Measurements from ENCODE around the gene ZNF407. TPM values are rescaled to one million over a fixed set of nuclear protein-coding genes. Genes with fewer than 3 reads are reported as not detected.
A peak's percentile ranks its signal among the peaks of the same experiment; 100 is the strongest.

The ZNF407 gene
- total RNA-seq, 1 donor from 2014 or later, result 14.3 TPM

- DNase-seq (ENCODE audit: extremely low read depth, low read depth, low spot score), result no peak
Observed at GRCh38 chr18:75035928-75036327, 438.3 kb downstream of the ZNF407 start.

DNA sequence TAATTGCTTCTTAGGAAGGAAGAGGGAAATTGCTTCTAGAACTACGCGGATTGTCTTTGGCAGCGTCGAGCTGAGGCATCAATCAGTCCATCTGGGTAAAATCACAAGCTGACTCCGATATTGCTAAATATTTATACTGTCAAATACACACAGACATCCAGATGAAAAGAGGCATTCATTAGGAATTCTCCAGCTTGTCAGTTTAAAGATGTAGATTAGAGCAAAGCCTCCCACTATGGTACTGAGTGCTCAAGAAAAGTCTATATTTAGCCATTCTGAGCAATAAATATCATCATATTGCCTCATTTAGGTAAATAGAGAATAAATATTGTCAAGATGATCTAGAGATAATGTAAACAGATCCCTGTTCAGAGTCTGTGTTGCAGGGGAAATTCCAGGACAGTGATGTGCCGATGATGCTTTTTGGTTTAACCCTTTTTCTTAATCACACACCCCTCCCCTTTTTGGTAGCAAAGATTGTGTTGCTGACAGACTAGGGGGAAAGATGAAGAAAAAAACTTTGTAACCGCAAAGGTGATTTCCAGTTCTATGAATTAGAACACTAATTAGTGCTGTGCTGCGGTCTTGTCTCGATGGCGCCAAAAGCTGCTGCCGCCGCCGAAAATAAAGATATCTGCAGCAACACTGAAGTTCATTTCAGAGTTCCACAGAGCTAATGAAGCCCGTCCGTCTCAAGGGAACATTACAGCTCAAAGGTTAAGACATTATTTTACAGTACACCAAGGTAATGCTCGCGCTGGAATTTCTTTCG lies 439.4 kb downstream of the ZNF407 start:
- DNase-seq (ENCODE audit: extremely low read depth, low read depth, low spot score), result no peak

DNA sequence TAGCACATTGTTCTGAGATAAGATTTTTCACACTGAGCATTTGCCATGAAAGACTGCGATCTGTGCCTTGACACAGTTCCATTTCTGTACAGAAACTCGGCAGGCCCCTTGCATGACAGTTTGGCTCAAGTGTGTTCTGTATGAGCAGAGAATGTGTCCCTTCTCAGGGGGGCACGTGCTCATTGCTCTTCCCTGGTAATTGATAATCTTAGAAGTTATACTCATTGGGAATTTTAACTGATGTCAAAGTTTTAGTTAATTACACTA lies 440.0 kb downstream of the ZNF407 start:
- no peak for DNase-seq (ENCODE audit: extremely low read depth, low read depth, low spot score)

- DNase-seq (ENCODE audit: extremely low read depth, low read depth, low spot score), result peak; percentile 20
Observed at GRCh38 chr18:75041586-75041985, 443.9 kb downstream of the ZNF407 start.

DNA sequence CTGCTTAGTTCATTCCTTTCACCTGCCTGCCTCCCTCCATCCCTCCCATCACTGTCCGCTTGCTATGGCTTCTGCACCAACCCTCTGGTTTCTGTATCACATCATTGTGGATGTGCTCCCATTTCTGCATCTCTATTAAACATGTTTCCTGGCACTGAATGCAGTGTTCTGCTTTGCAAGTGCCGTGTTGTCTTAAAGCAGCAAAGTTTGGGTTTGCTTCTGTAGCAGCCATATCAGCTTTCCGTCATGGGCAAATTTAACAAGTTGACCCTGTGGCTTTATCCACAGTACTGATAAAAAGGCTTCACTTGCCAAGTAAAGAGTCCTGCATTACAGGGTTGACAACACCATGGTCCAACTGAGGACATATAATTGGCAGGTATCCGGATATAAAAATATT lies 445.8 kb downstream of the ZNF407 start:
- DNase-seq (ENCODE audit: extremely low read depth, low read depth, low spot score), result no peak

DNA sequence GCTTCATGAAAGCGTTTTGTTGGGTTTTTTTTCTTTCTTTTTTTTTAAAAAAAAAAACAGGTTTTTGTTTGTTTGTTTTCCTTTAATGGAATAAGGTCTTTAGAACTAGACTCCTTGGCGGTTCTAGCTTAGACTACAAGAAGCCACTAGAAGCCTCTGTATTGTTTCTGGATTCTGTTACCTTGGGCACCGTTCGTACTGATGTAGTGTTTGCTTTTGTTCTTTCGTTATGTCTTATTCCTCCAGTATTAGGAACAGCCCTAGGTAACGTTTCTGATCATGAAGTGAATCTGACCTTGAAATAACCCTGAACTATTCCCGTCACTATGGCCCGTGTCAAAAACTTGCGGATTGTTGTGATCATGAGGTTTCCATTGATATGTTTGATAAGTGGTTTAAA lies 446.6 kb downstream of the ZNF407 start:
- no peak for DNase-seq (ENCODE audit: extremely low read depth, low read depth, low spot score)

GRCh38 chr18:75044791-75045190 lies 447.1 kb downstream of the ZNF407 start:
- no peak for DNase-seq (ENCODE audit: extremely low read depth, low read depth, low spot score)

DNA sequence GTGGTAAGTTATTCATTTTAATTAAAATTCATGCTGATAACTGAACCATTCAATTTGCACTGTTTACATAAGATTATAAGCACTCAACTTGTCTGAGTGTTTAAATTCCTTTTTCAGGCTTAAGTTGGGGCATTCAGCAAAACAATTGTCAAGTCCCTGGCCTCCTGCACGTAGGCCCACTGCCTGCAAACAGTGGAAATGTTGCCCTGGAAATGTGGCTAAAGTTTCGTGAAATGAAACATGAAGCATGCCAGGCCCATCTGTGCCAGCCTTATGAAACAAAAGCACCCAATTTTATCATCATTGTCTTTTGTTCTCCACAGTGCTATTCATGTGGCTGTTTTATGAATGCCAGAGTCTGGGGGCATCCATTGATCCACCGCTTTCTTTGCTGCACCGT lies 447.6 kb downstream of the ZNF407 start:
- DNase-seq (ENCODE audit: extremely low read depth, low read depth, low spot score), result no peak

- DNase-seq (ENCODE audit: extremely low read depth, low read depth, low spot score), result no peak
Observed at GRCh38 chr18:75047240-75047961, 449.7 kb downstream of the ZNF407 start.

GRCh38 chr18:75048776-75049454 lies 451.2 kb downstream of the ZNF407 start:
- no peak for DNase-seq (ENCODE audit: extremely low read depth, low read depth, low spot score)

GRCh38 chr18:75049455-75049789 lies 451.8 kb downstream of the ZNF407 start:
- no peak for DNase-seq (ENCODE audit: extremely low read depth, low read depth, low spot score)

GRCh38 chr18:75051757-75052156 lies 454.1 kb downstream of the ZNF407 start:
- DNase-seq (ENCODE audit: extremely low read depth, low read depth, low spot score), result no peak

- DNase-seq (ENCODE audit: extremely low read depth, low read depth, low spot score), result no peak
Observed at GRCh38 chr18:75052475-75052874, 454.8 kb downstream of the ZNF407 start.

DNA sequence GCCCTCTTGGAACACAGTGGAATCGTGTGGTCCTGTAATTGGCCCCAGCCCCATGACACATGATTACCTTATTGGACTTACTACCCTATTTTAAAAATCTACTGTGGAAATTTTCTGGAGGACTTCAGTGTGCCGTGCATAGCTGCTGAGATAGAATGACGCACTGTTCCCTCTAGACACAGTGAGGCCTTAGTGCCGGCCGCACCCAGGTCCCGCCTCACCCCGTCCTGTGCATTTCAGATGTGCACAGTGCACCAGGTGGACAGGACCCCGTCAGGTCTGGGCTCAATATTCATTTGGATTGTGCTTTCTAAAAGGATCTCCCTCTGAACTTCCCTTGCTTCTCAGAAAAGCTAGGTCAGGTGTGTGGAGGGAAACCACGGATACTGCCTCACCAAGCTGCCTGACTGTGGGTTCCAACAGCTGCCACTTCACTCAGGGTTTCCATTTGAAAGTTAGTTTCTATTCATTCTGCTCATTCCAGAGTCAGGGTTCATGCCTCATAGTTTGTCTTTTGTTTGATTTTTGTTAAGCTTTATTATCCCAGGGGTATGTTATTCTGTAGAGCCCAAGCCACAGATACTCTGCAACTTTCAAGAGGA lies 455.5 kb downstream of the ZNF407 start:
- DNase-seq (ENCODE audit: extremely low read depth, low read depth, low spot score), result no peak

- DNase-seq (ENCODE audit: extremely low read depth, low read depth, low spot score), result no peak
Observed at GRCh38 chr18:75054046-75054445, 456.4 kb downstream of the ZNF407 start.

GRCh38 chr18:75054611-75055010 lies 456.9 kb downstream of the ZNF407 start:
- DNase-seq (ENCODE audit: extremely low read depth, low read depth, low spot score), result no peak

DNA sequence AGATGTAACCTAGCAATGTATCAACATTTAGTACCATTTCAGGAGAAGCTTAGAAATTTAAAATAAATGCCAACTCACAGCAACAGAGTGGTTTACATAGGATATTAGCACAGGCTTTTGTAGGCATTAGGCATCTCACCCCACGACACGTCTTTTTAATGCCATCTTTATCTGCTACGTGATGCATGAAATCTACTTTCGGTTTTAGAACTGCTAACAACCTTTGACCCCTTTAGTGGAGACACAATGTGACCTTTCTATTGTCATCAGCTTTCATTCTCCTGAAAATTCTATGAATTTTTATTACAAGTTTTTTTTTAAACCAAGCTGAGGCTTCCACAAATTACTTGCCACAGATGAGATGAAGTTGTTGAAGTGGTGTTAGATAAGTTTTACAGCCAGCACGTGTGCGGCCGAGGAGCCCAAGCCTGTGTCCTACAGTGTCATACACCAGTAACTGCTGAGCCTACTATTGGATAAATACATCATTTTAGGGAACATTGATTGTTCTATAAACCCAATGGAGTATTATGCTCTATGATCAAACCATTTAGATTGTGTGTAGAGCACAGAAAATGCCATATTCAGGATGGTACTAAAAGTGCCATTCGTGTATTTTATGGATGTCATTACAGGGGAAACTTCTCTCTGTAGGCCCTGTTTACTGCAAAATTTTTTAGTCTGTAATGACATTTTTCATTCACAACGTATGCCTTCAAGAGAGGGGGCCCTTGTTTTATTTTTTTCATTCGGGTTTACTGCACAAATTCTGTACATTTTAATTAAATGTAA lies 459.7 kb downstream of the ZNF407 start:
- no peak for DNase-seq (ENCODE audit: extremely low read depth, low read depth, low spot score)

DNA sequence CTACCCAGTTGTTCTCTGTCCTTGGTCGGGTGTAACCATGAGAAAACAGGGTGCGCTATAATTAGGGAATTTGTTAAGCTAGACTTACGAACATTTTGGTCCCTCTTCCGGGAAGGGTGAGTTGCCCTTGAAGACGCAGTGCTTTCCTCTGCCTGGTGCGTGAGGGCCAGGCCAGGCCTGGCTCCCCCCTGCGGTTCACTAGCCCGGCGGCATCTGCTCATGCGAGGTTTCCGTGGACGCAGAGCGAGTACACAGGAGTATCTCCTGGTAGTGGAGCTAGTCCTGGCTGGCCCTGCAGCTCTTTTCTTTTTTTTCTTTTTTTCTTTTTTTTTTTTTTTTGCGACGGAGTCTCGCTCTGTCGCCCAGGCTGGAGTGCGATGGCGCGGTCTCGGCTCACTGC lies 462.5 kb downstream of the ZNF407 start:
- DNase-seq (ENCODE audit: extremely low read depth, low read depth, low spot score), result no peak

DNA sequence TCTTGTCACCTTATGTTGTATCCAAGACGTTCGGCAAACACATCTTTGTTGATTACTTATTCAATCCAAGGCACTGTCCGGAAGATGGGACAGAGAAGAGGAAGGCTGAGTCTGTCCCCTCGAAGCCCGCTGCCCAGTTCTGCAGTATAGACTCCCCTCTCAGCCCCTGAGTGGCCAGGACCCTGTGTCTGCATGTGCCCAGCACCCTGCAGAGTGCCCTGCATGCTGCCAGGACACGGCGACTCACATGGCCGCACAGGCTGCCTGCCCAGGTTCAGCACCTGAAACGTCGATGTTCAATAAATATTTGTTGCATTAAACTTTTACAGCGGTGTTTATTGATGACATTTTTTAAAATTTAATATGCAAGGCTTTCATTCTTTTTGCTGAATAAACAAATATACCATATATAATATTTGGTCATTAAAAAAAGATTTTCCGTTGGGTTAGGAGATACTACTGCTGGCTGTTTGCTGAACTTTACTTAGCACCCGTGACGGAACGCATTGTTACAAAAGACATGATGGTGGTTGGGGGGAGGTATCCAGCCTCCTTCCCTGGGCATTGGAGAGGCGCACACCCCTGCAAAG lies 464.7 kb downstream of the ZNF407 start:
- no peak for DNase-seq (ENCODE audit: extremely low read depth, low read depth, low spot score)

- no peak for DNase-seq (ENCODE audit: extremely low read depth, low read depth, low spot score)
Observed at GRCh38 chr18:75063196-75063595, 465.5 kb downstream of the ZNF407 start.

Data from glomerular endothelial cell (primary cell).